ENCODE measurements around the gene ZNF316. TPM values are rescaled to one million over a fixed set of nuclear protein-coding genes. Genes with fewer than 3 reads are reported as not detected.
A peak's percentile ranks its signal among the peaks of the same experiment; 100 is the strongest.

ZNF316 gene
- total and polyA plus RNA-seq, 3 donors from 2014 or later, result 22.7 to 50.9 (median 46.6) TPM

DNA sequence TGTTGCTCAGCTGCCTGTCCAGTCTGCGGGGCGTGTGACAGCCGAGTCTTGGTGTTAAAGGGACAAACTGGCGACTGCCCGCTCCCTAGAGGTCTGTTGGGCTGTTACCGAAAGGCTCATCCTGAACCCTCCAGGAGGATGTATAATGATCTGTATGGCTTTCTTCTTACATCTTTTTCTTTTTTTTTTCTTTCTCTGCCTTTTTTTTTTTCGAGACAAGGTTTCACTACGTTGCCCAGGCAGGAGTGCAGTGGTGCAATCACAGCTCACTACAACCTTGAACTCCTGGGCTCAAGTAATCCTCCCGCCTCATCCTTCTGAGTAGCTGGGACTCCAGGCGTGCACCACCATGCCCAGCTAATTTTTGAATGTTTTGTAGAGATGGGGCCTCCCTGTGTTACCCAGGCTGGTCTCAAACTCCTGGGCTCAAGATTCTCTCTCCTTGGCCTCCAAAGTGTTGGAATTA, 46.4 kb upstream of the ZNF316 start:
- no peaks in the 10 kb centered on the region for H3K36me3 ChIP-seq (ENCODE audit: low read depth, missing control alignments)
- intact Hi-C loops (cut with DNase I; ENCODE audit: low total_unique reads), result no loop called here
- peaks cover 10% of the 10 kb centered on the region for H3K4me1 ChIP-seq
- TF ChIP-seq, protein P1, sequence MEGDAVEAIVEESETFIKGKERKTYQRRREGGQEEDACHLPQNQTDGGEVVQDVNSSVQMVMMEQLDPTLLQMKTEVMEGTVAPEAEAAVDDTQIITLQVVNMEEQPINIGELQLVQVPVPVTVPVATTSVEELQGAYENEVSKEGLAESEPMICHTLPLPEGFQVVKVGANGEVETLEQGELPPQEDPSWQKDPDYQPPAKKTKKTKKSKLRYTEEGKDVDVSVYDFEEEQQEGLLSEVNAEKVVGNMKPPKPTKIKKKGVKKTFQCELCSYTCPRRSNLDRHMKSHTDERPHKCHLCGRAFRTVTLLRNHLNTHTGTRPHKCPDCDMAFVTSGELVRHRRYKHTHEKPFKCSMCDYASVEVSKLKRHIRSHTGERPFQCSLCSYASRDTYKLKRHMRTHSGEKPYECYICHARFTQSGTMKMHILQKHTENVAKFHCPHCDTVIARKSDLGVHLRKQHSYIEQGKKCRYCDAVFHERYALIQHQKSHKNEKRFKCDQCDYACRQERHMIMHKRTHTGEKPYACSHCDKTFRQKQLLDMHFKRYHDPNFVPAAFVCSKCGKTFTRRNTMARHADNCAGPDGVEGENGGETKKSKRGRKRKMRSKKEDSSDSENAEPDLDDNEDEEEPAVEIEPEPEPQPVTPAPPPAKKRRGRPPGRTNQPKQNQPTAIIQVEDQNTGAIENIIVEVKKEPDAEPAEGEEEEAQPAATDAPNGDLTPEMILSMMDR (IDR thresholded peaks at IDR 0.05), result no peak
- TF ChIP-seq POLR2A (IDR thresholded peaks at IDR 0.05), result no peak
- peak overlapping the region; percentile 6 to 82 for H3K27ac ChIP-seq
- H3K9me3 ChIP-seq, result no peaks in the 10 kb centered on the region
- 5% methylated on average over 7 to 10 of the region's 10 CpGs for WGBS, 2 donors
- DNase-seq, result no peak
- H3K27me3 ChIP-seq, result no peaks in the 10 kb centered on the region
- peak overlapping the region; percentile 77 to 91 for H3K4me3 ChIP-seq

DNA sequence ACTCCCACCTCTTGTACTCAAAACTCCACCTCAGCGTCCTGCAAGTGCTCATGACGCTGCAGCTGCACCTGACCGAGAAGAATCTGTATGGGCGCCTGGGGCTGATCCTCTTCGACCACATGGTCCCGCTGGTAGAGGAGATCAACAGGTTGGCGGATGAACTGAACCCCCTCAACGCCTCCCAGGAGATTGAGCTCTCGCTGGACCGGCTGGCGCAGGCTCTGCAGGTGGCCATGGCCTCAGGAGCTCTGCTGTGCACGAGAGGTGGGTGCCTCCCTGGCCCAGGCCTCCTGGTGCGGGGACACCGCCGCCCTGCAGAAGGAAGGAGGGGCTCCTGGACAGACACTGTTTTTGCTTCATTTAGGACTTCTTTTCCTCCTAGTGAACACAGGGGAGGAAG, 37.0 kb upstream of the ZNF316 start:
- H3K4me1 ChIP-seq, result no peaks in the 10 kb centered on the region

DNA sequence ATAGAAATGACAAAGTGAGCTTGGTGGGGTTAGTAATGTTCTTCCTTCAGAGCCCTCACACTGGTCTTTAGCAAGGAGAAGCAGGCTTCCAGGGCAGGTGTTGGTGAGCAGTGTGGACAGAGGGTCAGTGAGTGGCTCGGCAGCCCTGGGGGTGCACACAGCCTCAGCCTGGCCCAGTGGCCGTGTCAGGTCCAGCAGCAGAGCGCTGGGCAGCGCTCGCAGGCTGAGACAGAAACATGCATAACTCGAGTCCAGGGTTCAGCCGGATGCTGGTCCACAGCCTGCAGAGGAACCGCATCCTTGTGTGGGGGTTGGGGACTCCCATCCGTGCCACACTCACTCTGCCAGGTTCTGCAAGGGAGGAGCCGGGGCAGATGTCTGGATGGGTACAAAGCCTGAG, 32.7 kb upstream of the ZNF316 start:
- 83 to 91% methylated on average over 10 of the region's 10 CpGs for WGBS, 2 donors
- Histone ChIP-seq H3K4me3 (no peak overlapping the region), H3K9me3 (no peaks in the 10 kb centered on the region), H3K27ac (no peak overlapping the region), H3K27me3 (no peaks in the 10 kb centered on the region), H3K4me1 (no peaks in the 10 kb centered on the region), H3K36me3 (ENCODE audit: low read depth, missing control alignments) (no peaks in the 10 kb centered on the region)
- intact Hi-C loops (cut with DNase I; ENCODE audit: low total_unique reads), result no loop called here
- no peak for TF ChIP-seq POLR2A (IDR thresholded peaks at IDR 0.05)
- TF ChIP-seq, protein P1 (IDR thresholded peaks at IDR 0.05), result no peak
- no peak for DNase-seq

More for the DNA sequence above, 37.0 kb upstream of the ZNF316 start:
- H3K36me3 ChIP-seq (ENCODE audit: low read depth, missing control alignments), result no peaks in the 10 kb centered on the region
- 94 to 100% methylated on average over 4 to 15 of the region's 15 CpGs for WGBS, 2 donors
- H3K9me3 ChIP-seq, result no peaks in the 10 kb centered on the region
- no peak overlapping the region for H3K27ac ChIP-seq
- no peak for DNase-seq
- intact Hi-C loops (cut with DNase I; ENCODE audit: low total_unique reads), result no loop called here
- no peaks in the 10 kb centered on the region for H3K27me3 ChIP-seq
- TF ChIP-seq POLR2A (IDR thresholded peaks at IDR 0.05), result no peak
- TF ChIP-seq, protein P1 (IDR thresholded peaks at IDR 0.05), result no peak
- H3K4me3 ChIP-seq, result no peak overlapping the region

DNA sequence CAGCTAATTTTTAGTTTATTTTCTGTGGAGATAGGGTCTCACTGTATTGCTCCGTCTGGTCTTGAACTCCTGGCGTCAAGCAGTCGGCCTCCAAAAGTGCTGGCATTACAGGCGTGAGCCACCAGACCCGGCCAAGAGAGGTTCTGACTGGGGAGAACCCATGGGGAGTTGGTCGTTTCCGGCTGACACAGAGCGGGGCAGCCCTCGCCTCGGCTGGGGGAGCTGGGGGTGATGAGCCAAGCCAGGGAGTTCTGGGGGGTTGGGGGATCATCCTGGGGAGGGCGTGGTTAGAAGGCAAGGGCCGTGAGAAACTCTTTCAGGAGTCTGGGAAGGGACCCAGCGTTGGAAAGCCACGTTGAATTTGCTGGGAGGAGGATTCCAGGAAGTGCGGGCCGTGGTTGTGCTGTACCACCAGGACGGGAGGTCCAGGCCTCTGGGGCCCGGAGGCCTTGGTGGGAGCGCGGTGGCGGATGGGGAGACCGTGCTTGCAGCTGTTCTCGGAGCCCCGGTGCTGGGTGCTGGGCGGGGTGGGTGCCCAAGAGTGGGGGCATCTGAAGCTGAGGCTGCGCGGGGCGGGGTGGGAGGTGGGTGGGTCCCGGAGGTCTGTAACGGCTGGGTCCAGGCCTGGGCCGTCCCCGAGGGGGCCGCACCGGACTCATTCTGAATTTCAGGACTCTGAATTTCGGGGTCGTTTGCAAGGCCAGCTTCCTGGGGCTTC, 30.1 kb upstream of the ZNF316 start:
- intact Hi-C loops (cut with DNase I; ENCODE audit: low total_unique reads), result no loop called here
- TF ChIP-seq POLR2A (IDR thresholded peaks at IDR 0.05), result no peak
- TF ChIP-seq, protein P1 (IDR thresholded peaks at IDR 0.05), result no peak
- no peaks in the 10 kb centered on the region for H3K27me3 ChIP-seq
- H3K36me3 ChIP-seq (ENCODE audit: low read depth, missing control alignments), result no peaks in the 10 kb centered on the region
- DNase-seq, result no peak
- no peak overlapping the region for H3K27ac ChIP-seq
- H3K4me3 ChIP-seq, result no peak overlapping the region
- WGBS, 2 donors, result 74 to 81% methylated on average over 19 to 36 of the region's 36 CpGs
- no peaks in the 10 kb centered on the region for H3K9me3 ChIP-seq
- H3K4me1 ChIP-seq, result no peaks in the 10 kb centered on the region

DNA sequence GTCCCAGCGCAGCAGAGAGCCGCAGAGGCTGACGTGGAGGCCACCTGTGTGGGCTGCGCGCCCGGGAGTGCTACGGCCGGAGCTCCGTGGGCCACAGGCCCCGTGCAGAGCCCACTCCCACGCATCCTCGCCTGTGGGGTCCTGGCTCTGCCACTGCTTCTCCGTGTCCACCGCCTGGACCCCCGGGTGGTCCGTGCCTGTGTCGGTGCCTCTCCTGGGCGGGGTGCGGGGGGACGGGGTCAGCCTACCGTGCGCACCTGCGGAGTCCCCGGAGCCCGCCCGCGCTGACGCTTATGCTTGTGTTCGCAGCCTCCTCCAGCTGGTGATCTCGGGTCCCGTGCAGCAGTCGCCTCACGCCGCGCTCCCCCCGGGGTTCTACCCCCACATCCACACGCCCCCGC, 29.5 kb upstream of the ZNF316 start:
- no peak for DNase-seq
- 79 to 83% methylated on average over 8 to 38 of the region's 38 CpGs for WGBS, 2 donors
- H3K36me3 ChIP-seq (ENCODE audit: low read depth, missing control alignments), result no peaks in the 10 kb centered on the region

More for the DNA sequence above, 29.5 kb upstream of the ZNF316 start:
- no peaks in the 10 kb centered on the region for H3K4me1 ChIP-seq
- H3K9me3 ChIP-seq, result no peaks in the 10 kb centered on the region
- no peaks in the 10 kb centered on the region for H3K27me3 ChIP-seq
- H3K4me3 ChIP-seq, result no peak overlapping the region
- intact Hi-C loops (cut with DNase I; ENCODE audit: low total_unique reads), result no loop called here
- no peak overlapping the region for H3K27ac ChIP-seq
- TF ChIP-seq, protein P1 (IDR thresholded peaks at IDR 0.05), result no peak
- no peak for TF ChIP-seq POLR2A (IDR thresholded peaks at IDR 0.05)
